ENCODE measurements around the gene SLC24A1.

- TF ChIP-seq POLR2A (IDR thresholded peaks at IDR 0.05) (no peak), CTCF (IDR thresholded peaks at IDR 0.05) (no peak), POLR2AphosphoS5 (IDR thresholded peaks at IDR 0.05) (no peak)
Observed at GRCh38 chr15:65695081-65695480, 73.3 kb downstream of the SLC24A1 start.
